HFF-Myc (cell line): ENCODE measurements around the gene TMC8.

ENCODE experiments used
- DNase-seq: peaks from one replicate; pipeline ENCODE4 v3.0.0-alpha.2; 2011; ENCODE audit warnings: low read depth; ENCODE audit errors: extremely low read depth
- H3K4me3 ChIP-seq: replicated peaks from 2 replicates; pipeline ENCODE4 v1.5.1; 2011; ENCODE audit warnings: low read depth, mild to moderate bottlenecking, control low read depth, low read length
- TF ChIP-seq, protein P1 (sequence below): IDR thresholded peaks from 2 replicates; pipeline ENCODE4 v1.5.1; 2012; ENCODE audit warnings: mild to moderate bottlenecking, low read depth, low read length, control low read depth; ENCODE audit errors: missing control alignments

Gene TMC8

DNA sequence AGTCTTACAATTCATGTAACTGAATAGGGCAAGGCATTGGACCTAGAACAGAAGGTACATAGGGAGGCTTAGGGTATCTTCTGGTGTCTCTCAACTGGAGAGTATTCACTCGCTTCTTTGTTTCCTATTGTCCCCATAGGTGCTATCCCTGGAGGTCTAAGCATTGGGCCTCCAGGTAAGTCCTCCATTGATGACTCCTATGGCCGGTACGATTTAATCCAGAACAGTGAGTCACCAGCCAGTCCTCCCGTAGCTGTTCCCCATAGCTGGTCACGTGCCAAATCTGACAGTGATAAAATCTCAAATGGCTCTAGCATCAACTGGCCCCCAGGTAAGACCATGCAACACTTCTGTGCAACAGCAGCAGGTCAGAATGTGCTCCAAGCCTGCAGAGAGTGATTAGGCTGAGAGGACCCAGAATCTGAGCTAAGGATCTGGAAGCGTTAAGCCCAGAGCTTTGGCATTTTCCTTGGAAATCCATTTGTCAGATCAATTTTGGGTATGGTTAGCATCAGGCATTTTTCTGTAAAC lies 37.7 kb upstream of the TMC8 start:
- TF ChIP-seq, protein P1, sequence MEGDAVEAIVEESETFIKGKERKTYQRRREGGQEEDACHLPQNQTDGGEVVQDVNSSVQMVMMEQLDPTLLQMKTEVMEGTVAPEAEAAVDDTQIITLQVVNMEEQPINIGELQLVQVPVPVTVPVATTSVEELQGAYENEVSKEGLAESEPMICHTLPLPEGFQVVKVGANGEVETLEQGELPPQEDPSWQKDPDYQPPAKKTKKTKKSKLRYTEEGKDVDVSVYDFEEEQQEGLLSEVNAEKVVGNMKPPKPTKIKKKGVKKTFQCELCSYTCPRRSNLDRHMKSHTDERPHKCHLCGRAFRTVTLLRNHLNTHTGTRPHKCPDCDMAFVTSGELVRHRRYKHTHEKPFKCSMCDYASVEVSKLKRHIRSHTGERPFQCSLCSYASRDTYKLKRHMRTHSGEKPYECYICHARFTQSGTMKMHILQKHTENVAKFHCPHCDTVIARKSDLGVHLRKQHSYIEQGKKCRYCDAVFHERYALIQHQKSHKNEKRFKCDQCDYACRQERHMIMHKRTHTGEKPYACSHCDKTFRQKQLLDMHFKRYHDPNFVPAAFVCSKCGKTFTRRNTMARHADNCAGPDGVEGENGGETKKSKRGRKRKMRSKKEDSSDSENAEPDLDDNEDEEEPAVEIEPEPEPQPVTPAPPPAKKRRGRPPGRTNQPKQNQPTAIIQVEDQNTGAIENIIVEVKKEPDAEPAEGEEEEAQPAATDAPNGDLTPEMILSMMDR = no peak
- no peak for DNase-seq
- H3K4me3 ChIP-seq = no peak overlapping the region

- DNase-seq = no peak
- no peak overlapping the region for H3K4me3 ChIP-seq
- TF ChIP-seq, protein P1 = no peak
Measured at GRCh38 chr17:78095035-78095434, 35.5 kb upstream of the TMC8 start.

GRCh38 chr17:78096093-78096492 lies 34.5 kb upstream of the TMC8 start:
- TF ChIP-seq, protein P1 = no peak
- DNase-seq = no peak
- no peak overlapping the region for H3K4me3 ChIP-seq

- DNase-seq = no peak
- TF ChIP-seq, protein P1 = no peak
- H3K4me3 ChIP-seq = no peak overlapping the region
Measured at GRCh38 chr17:78101112-78101511, 29.5 kb upstream of the TMC8 start.

DNA sequence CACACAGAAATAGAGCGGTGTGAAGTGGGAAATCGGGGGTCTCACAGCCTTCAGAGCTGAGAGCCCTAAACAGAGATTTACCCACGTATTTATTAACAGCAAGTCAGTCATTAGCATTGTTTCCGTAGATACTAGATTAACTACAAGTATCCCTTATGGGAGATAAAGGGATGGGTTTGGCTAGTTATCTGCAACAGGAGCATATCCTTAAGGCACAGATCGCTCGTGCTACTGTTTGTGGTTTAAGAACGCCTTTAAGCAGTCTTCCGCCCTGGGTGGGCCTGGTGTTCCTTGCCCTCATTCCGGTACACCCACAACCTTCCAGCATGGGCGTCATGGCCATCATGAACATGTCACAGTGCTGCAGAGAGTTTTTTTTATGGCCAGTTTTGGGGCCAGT lies 29.0 kb upstream of the TMC8 start:
- H3K4me3 ChIP-seq = no peak overlapping the region

DNA sequence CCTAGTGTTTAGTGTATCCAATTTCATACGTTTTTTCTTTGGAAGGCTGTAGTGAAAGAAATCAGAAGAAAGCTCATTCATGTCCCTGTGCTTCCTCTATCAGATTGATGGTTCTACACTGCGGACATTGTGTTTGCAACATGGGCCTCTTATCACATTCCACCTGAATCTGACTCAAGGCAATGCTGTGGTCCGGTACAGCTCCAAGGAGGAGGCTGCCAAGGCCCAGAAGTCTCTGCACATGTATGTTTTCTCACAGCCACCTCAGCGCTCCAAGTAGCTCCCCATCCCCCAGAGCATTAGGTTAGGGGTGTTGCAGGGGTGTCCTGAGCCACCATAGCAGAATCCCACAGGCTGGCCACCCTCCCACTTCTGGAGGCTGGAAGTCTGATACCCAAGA lies 27.3 kb upstream of the TMC8 start:
- H3K4me3 ChIP-seq = no peak overlapping the region
- TF ChIP-seq, protein P1 = no peak
- DNase-seq = no peak

More for the DNA sequence above, 29.0 kb upstream of the TMC8 start:
- no peak for DNase-seq
- TF ChIP-seq, protein P1 = no peak

- no peak overlapping the region for H3K4me3 ChIP-seq
- TF ChIP-seq, protein P1 = no peak
- no peak for DNase-seq
Measured at GRCh38 chr17:78104540-78104941, 26.0 kb upstream of the TMC8 start.
